Keratinocyte (primary cell): ENCODE results near the gene CSMD2. TPM values are rescaled to one million over a fixed set of nuclear protein-coding genes. Genes with fewer than 3 reads are reported as not detected.

Experiments
- DNase-seq: peaks from one replicate; pipeline ENCODE4 v3.0.0-alpha.2; 2011; ENCODE audit warnings: low read depth, missing footprints, low spot score
- FAIRE-seq: peaks from 2 replicates; lab custom pipeline; 2011; peaks lifted over from hg19 to GRCh38; lab: Jason Lieb, UNC
- H2AFZ ChIP-seq: 2 replicates; pipeline ENCODE4 v1.6.0; 2012; ENCODE audit warnings: low read length, control low read depth, inconsistent platforms; ENCODE audit not compliant: control insufficient read depth
- H3K27ac ChIP-seq: 2 replicates; pipeline ENCODE4 v1.5.1; 2011; ENCODE audit warnings: low read length; ENCODE audit not compliant: control insufficient read depth, insufficient read depth
- H3K27me3 ChIP-seq: 3 replicates; pipeline ENCODE4 v1.6.0; 2011; ENCODE audit warnings: low read length; ENCODE audit not compliant: control insufficient read depth, insufficient read depth; ENCODE audit errors: extremely low read depth
- H3K36me3 ChIP-seq, 2 experiments: 2 replicates in 1 of 2; 3 replicates in 1 of 2; pipeline ENCODE4 v1.5.1; 2011; ENCODE audit warnings: low read length in 2 of 2, mild to moderate bottlenecking in 1 of 2; ENCODE audit not compliant: control insufficient read depth in 2 of 2, insufficient read depth in 2 of 2; ENCODE audit errors: extremely low read depth in 1 of 2
- H3K4me1 ChIP-seq: 3 replicates; pipeline ENCODE4 v1.5.1; 2011; ENCODE audit warnings: low read length; ENCODE audit not compliant: control insufficient read depth, insufficient read depth; ENCODE audit errors: extremely low read depth
- H3K4me2 ChIP-seq: 3 replicates; pipeline ENCODE4 v1.6.0; 2011; ENCODE audit warnings: low read depth, low read length; ENCODE audit not compliant: control insufficient read depth, insufficient read depth; ENCODE audit errors: extremely low read depth
- H3K4me3 ChIP-seq, 3 experiments: fragments of 200-600 bp in 1 of 3; sonication (generic) in 1 of 3; 2 replicates in 2 of 3; 3 replicates in 1 of 3; pipeline ENCODE4 v1.5.1; 2011 to 2016; ENCODE audit warnings: low read length in 3 of 3, mild to moderate bottlenecking in 3 of 3, control low read depth in 2 of 3, inconsistent platforms in 1 of 3, low read depth in 1 of 3, mixed read lengths in 1 of 3, mixed run types in 1 of 3, moderate library complexity in 1 of 3; ENCODE audit not compliant: control insufficient read depth in 2 of 3, insufficient read depth in 2 of 3; ENCODE audit errors: extremely low read depth in 1 of 3
- H3K79me2 ChIP-seq: 2 replicates; pipeline ENCODE4 v1.6.0; 2012; ENCODE audit warnings: low read length; ENCODE audit not compliant: control insufficient read depth, insufficient read depth
- H3K9ac ChIP-seq: 3 replicates; pipeline ENCODE4 v1.6.0; 2011; ENCODE audit warnings: low read length; ENCODE audit not compliant: control insufficient read depth, insufficient read depth; ENCODE audit errors: extremely low read depth
- H3K9me1 ChIP-seq: 3 replicates; pipeline ENCODE4 v1.6.0; 2011; ENCODE audit warnings: low read length; ENCODE audit not compliant: control insufficient read depth, insufficient read depth; ENCODE audit errors: extremely low read depth
- H3K9me3 ChIP-seq: 2 replicates; pipeline ENCODE4 v1.5.1; 2012; ENCODE audit warnings: low read depth, low read length; ENCODE audit not compliant: control insufficient read depth
- H4K20me1 ChIP-seq: 3 replicates; pipeline ENCODE4 v1.6.0; 2011; ENCODE audit warnings: low read length; ENCODE audit not compliant: control insufficient read depth, insufficient read depth; ENCODE audit errors: extremely low read depth
- EZH2 ChIP-seq: IDR thresholded peaks from one replicate; pipeline ENCODE4 v1.6.1; 2012; ENCODE audit warnings: inconsistent platforms, mild to moderate bottlenecking, low read length, moderate library complexity
- dilution Hi-C: fragments of 300-500 bp; cut with MboI; formaldehyde crosslinking; loops from one replicate; pipeline ENCODE4 v1.7.0; 2020; ENCODE audit warnings: low sequenced_read_pairs; ENCODE audit not compliant: extremely low pct_ligation_motif_present
- polyA plus RNA-seq, 5 experiments: library from polyadenylated mRNA; depleted of rRNA in 3 of 5; stranded (reverse) in 3 of 5; stranded (forward) in 1 of 5; unstranded in 1 of 5; fragments of >200 nt; gene quantifications; 1 replicate in 1 of 5; 2 replicates in 3 of 5; 3 replicates in 1 of 5; pipeline versions ENCODE4 v1.2.1 to v1.2.3, GENCODE V29; 2011 to 2012; ENCODE audit warnings: missing spikeins in 2 of 5, low read depth in 1 of 5, low replicate concordance in 1 of 5
- TF ChIP-seq, protein P1 (sequence below), 3 experiments: IDR thresholded peaks in 1 of 3; conservative IDR thresholded peaks in 1 of 3; optimal IDR thresholded peaks in 1 of 3; 2 replicates in 2 of 3; 3 replicates in 1 of 3; pipeline versions ENCODE3 to v1.5.1; 2011; ENCODE audit warnings: low read length in 3 of 3, mild to moderate bottlenecking in 3 of 3, moderate library complexity in 2 of 3, control low read depth in 1 of 3, inconsistent platforms in 1 of 3; ENCODE audit not compliant: insufficient read depth in 2 of 3; ENCODE audit errors: extremely low read depth in 1 of 3

CSMD2 gene
- polyA plus RNA-seq, 1 donor (not counting 4 experiments of a cell fraction or from before 2014, with no cell fraction given): 2.0 TPM

DNA sequence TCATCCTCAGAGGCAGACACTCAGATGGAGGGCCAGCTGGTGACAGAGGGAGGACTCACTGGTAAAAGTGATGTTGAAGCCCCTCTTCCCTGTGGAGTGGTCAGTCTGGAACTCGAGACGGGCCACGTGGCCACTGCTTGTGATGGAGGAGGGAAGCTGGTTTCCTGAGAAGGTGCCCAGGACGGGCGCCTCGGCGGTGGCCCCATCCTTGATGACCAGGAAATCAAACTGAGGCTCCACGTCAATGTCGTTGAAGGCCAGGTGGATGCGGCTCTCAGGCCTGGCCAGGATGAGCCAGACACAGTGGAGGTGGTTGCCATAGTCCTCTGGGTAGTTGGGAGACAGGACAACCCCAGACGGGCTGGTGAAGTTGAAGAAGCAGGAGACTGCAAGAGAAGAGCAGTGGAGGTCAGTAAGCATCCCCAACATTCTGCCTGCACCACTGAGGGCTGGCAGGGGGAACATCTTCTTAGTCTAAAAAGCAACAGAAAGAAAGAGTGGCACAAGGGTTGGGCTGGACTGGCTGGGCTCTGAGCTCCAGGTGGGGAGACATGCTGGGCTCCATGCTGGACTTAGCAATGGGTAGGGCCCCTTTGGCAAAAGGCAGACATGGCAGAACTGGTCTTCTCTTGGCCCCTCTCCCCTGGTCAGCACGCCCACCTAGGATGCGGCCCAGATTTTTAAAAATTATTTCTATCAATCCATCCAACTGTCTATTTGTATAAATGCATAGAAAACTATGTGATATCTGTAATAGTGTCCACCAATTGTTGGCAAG, 421.6 kb downstream of the CSMD2 start:
- H3K9me1 ChIP-seq: no peaks in the 10 kb centered on the region
- H2AFZ ChIP-seq: no peak overlapping the region
- FAIRE-seq (no peak), DNase-seq (no peak)
- H3K27ac ChIP-seq: no peak overlapping the region
- H3K9me3 ChIP-seq: no peaks in the 10 kb centered on the region
- no peak overlapping the region for H3K4me3 ChIP-seq
- dilution Hi-C loops: no loop called here
- H3K79me2 ChIP-seq: no peaks in the 10 kb centered on the region
- no peak overlapping the region for H3K9ac ChIP-seq
- no peaks in the 10 kb centered on the region for H3K27me3 ChIP-seq
- no peaks in the 10 kb centered on the region for H3K36me3 ChIP-seq
- no peaks in the 10 kb centered on the region for H4K20me1 ChIP-seq
- no peak for TF ChIP-seq EZH2
- TF ChIP-seq, protein P1, sequence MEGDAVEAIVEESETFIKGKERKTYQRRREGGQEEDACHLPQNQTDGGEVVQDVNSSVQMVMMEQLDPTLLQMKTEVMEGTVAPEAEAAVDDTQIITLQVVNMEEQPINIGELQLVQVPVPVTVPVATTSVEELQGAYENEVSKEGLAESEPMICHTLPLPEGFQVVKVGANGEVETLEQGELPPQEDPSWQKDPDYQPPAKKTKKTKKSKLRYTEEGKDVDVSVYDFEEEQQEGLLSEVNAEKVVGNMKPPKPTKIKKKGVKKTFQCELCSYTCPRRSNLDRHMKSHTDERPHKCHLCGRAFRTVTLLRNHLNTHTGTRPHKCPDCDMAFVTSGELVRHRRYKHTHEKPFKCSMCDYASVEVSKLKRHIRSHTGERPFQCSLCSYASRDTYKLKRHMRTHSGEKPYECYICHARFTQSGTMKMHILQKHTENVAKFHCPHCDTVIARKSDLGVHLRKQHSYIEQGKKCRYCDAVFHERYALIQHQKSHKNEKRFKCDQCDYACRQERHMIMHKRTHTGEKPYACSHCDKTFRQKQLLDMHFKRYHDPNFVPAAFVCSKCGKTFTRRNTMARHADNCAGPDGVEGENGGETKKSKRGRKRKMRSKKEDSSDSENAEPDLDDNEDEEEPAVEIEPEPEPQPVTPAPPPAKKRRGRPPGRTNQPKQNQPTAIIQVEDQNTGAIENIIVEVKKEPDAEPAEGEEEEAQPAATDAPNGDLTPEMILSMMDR (optimal IDR thresholded peaks at IDR 0.05 in 1 of 3, IDR thresholded peaks at IDR 0.05 in 1 of 3, conservative IDR thresholded peaks at IDR 0.05 in 1 of 3; ENCODE audit: extremely low read depth in 1 of 3, insufficient read depth in 2 of 3, low read length in 3 of 3): no peak
- no peak overlapping the region for H3K4me2 ChIP-seq
- no peaks in the 10 kb centered on the region for H3K4me1 ChIP-seq

DNA sequence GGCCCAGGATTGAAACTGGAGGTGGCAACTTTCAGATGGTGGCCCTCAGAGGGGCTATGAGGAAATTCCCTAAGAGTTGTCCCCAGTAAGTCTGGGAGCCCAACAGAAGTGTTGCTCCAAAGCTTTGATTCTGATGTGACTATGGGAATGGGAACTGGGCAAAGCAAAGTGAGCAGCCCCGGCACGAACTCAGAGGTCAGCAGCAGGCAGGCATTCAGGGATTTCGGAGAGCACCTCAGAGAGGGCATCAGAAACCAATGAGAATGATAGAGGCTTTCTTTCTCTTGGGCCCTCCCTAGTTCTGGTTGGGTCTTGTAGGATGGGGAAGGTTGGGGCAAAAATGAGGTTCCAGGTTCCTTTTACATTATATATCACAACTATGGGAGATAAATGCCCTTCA, 422.4 kb downstream of the CSMD2 start:
- no peaks in the 10 kb centered on the region for H3K79me2 ChIP-seq
- DNase-seq: no peak
- no peaks in the 10 kb centered on the region for H3K9me3 ChIP-seq
- no peak overlapping the region for H3K4me2 ChIP-seq
- FAIRE-seq: no peak
- no peak overlapping the region for H3K9ac ChIP-seq
- dilution Hi-C loops: no loop called here
- H3K4me3 ChIP-seq: no peak overlapping the region
- H3K36me3 ChIP-seq: no peaks in the 10 kb centered on the region
- no peak overlapping the region for H3K27ac ChIP-seq
- H3K4me1 ChIP-seq: no peaks in the 10 kb centered on the region
- no peak for TF ChIP-seq EZH2
- H3K27me3 ChIP-seq: no peaks in the 10 kb centered on the region
- no peak overlapping the region for H2AFZ ChIP-seq
- H4K20me1 ChIP-seq: no peaks in the 10 kb centered on the region
- H3K9me1 ChIP-seq: no peaks in the 10 kb centered on the region
